Astrocyte (in vitro differentiated cells and primary cell): ENCODE results near the gene SHTN1. TPM values are rescaled to one million over a fixed set of nuclear protein-coding genes. Genes with fewer than 3 reads are reported as not detected.

ENCODE experiments used
- DNase-seq: peaks from one replicate; pipeline ENCODE4 v3.0.0-alpha.2; 2010; ENCODE audit warnings: low read depth
- FAIRE-seq: peaks from 2 replicates; lab custom pipeline; 2011; peaks lifted over from hg19 to GRCh38; lab: Jason Lieb, UNC
- H2AFZ ChIP-seq: 2 replicates; pipeline ENCODE4 v1.6.0; 2012; ENCODE audit warnings: low read depth, low read length, inconsistent platforms
- H3K27ac ChIP-seq: 2 replicates; pipeline ENCODE4 v1.5.1; 2011; ENCODE audit warnings: low read depth, low read length, inconsistent platforms
- H3K27me3 ChIP-seq: 2 replicates; pipeline ENCODE4 v1.6.0; 2011; ENCODE audit warnings: low read length, inconsistent platforms; ENCODE audit not compliant: insufficient read depth
- H3K36me3 ChIP-seq: 2 replicates; pipeline ENCODE4 v1.5.1; 2011; ENCODE audit warnings: low read length, inconsistent platforms; ENCODE audit not compliant: insufficient read depth
- H3K4me1 ChIP-seq: 2 replicates; pipeline ENCODE4 v1.5.1; 2011; ENCODE audit warnings: low read length, inconsistent platforms; ENCODE audit not compliant: insufficient read depth
- H3K4me2 ChIP-seq: 2 replicates; pipeline ENCODE4 v1.6.0; 2012; ENCODE audit warnings: low read length, inconsistent platforms
- H3K4me3 ChIP-seq: 2 replicates; pipeline ENCODE4 v1.5.1; 2011; ENCODE audit warnings: low read depth, mild to moderate bottlenecking, low read length, inconsistent platforms; ENCODE audit not compliant: insufficient read depth
- H3K79me2 ChIP-seq: 2 replicates; pipeline ENCODE4 v1.6.0; 2012; ENCODE audit warnings: mild to moderate bottlenecking, low read length, inconsistent platforms; ENCODE audit not compliant: insufficient read depth
- H3K9ac ChIP-seq: 2 replicates; pipeline ENCODE4 v1.6.0; 2012; ENCODE audit warnings: mild to moderate bottlenecking, low read length, inconsistent platforms
- H3K9me3 ChIP-seq: 2 replicates; pipeline ENCODE4 v1.5.1; 2012; ENCODE audit warnings: low read depth, mild to moderate bottlenecking, low read length, inconsistent platforms; ENCODE audit not compliant: insufficient read depth
- H4K20me1 ChIP-seq: 2 replicates; pipeline ENCODE4 v1.6.0; 2012; ENCODE audit warnings: low read length, inconsistent platforms; ENCODE audit not compliant: insufficient read depth
- H3K27ac Mint-ChIP-seq: one replicate; pipeline ENCODE4 v1.8.0; 2021; ENCODE audit warnings: mild to moderate bottlenecking, mixed read lengths; ENCODE audit not compliant: unreplicated experiment
- H3K27me3 Mint-ChIP-seq: one replicate; pipeline ENCODE4 v1.8.0; 2021; ENCODE audit warnings: low read depth, mixed read lengths; ENCODE audit not compliant: unreplicated experiment
- H3K36me3 Mint-ChIP-seq: one replicate; pipeline ENCODE4 v1.8.0; 2021; ENCODE audit warnings: low read depth, mixed read lengths; ENCODE audit not compliant: unreplicated experiment
- H3K4me1 Mint-ChIP-seq: one replicate; pipeline ENCODE4 v1.8.0; 2021; ENCODE audit warnings: low read depth, mixed read lengths; ENCODE audit not compliant: unreplicated experiment
- H3K4me3 Mint-ChIP-seq: one replicate; pipeline ENCODE4 v1.8.0; 2021; ENCODE audit warnings: mild to moderate bottlenecking, moderate library complexity, mixed read lengths; ENCODE audit not compliant: unreplicated experiment
- H3K9me3 Mint-ChIP-seq: one replicate; pipeline ENCODE4 v1.8.0; 2021; ENCODE audit warnings: mild to moderate bottlenecking, mixed read lengths; ENCODE audit not compliant: unreplicated experiment
- EZH2 ChIP-seq: IDR thresholded peaks from 2 replicates; pipeline ENCODE4 v1.6.1; 2012; ENCODE audit warnings: mild to moderate bottlenecking, low read length, inconsistent platforms; ENCODE audit not compliant: insufficient read depth
- total RNA-seq: library from RNA; stranded (reverse); gene quantifications from 2 replicates; pipeline ENCODE4 v1.2.1, GENCODE V29; 2021
- TF ChIP-seq, protein P1 (sequence below): IDR thresholded peaks from 2 replicates; pipeline ENCODE4 v1.5.1; 2011; ENCODE audit warnings: low read depth, mild to moderate bottlenecking, inconsistent platforms, low read length, moderate library complexity; ENCODE audit not compliant: insufficient read depth

The SHTN1 gene
- total RNA-seq, 1 donor from 2014 or later, result 32.7 TPM

- H3K36me3 ChIP-seq, result no peaks in the 10 kb centered on the region
- no peak overlapping the region for H3K4me3 ChIP-seq
- no peak overlapping the region for H3K9ac ChIP-seq
- peaks cover 33% of the 10 kb centered on the region for H3K4me1 ChIP-seq
- no peaks in the 10 kb centered on the region for H3K27me3 ChIP-seq
- FAIRE-seq (peak; percentile 88), DNase-seq (peak; percentile 86)
- no peaks in the 10 kb centered on the region for H3K36me3 Mint-ChIP-seq
- H3K27me3 Mint-ChIP-seq, result no peaks in the 10 kb centered on the region
- peak overlapping the region; percentile 62 for H3K27ac Mint-ChIP-seq
- peaks cover 38% of the 10 kb centered on the region for H3K4me1 Mint-ChIP-seq
- H4K20me1 ChIP-seq, result peaks cover 6% of the 10 kb centered on the region
- no peaks in the 10 kb centered on the region for H3K9me3 ChIP-seq
- no peak overlapping the region for H3K4me3 Mint-ChIP-seq
- peak overlapping the region; percentile 68 for H3K4me2 ChIP-seq
- peak overlapping the region; percentile 40 for H3K27ac ChIP-seq
- TF ChIP-seq, protein P1, sequence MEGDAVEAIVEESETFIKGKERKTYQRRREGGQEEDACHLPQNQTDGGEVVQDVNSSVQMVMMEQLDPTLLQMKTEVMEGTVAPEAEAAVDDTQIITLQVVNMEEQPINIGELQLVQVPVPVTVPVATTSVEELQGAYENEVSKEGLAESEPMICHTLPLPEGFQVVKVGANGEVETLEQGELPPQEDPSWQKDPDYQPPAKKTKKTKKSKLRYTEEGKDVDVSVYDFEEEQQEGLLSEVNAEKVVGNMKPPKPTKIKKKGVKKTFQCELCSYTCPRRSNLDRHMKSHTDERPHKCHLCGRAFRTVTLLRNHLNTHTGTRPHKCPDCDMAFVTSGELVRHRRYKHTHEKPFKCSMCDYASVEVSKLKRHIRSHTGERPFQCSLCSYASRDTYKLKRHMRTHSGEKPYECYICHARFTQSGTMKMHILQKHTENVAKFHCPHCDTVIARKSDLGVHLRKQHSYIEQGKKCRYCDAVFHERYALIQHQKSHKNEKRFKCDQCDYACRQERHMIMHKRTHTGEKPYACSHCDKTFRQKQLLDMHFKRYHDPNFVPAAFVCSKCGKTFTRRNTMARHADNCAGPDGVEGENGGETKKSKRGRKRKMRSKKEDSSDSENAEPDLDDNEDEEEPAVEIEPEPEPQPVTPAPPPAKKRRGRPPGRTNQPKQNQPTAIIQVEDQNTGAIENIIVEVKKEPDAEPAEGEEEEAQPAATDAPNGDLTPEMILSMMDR, result no peak
- TF ChIP-seq EZH2, result no peak
- no peak overlapping the region for H2AFZ ChIP-seq
- no peaks in the 10 kb centered on the region for H3K9me3 Mint-ChIP-seq
- no peaks in the 10 kb centered on the region for H3K79me2 ChIP-seq
These were observed 116.5 kb downstream of the SHTN1 start for GRCh38 chr10:116888380-116889055.

DNA sequence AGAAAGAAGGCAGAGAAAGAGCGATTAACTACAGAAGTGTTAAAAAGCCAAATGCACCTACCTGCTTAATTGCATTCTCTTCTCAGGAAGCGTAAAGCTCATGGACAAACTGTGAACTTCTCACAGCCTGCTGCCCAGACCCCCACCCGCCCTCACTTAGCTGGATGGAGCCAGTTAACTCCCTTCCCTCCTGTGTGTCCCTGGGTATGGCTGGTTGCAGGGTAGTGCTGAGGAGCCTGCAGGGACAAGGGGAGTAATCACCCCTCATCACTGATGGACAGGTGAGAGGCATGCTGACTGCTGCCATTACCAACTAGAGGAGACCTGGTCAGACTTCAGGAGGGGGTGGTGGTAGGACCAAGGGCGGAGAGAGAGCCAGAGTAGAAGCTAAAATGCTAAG, 118.2 kb downstream of the SHTN1 start:
- peaks cover 30% of the 10 kb centered on the region for H3K4me1 Mint-ChIP-seq

More for the DNA sequence above, 118.2 kb downstream of the SHTN1 start:
- H2AFZ ChIP-seq, result no peak overlapping the region
- DNase-seq (no peak), FAIRE-seq (no peak)
- H3K9me3 ChIP-seq, result no peaks in the 10 kb centered on the region
- H3K4me2 ChIP-seq, result no peak overlapping the region
- H3K9me3 Mint-ChIP-seq, result no peaks in the 10 kb centered on the region
- no peak overlapping the region for H3K27ac Mint-ChIP-seq
- H3K27ac ChIP-seq, result no peak overlapping the region
- no peak overlapping the region for H3K4me3 ChIP-seq
- no peak overlapping the region for H3K4me3 Mint-ChIP-seq
- H3K27me3 Mint-ChIP-seq, result no peaks in the 10 kb centered on the region
- H3K27me3 ChIP-seq, result no peaks in the 10 kb centered on the region
- H3K4me1 ChIP-seq, result peaks cover 29% of the 10 kb centered on the region
- H3K79me2 ChIP-seq, result no peaks in the 10 kb centered on the region
- H3K36me3 ChIP-seq, result no peaks in the 10 kb centered on the region
- no peak overlapping the region for H3K9ac ChIP-seq
- H3K36me3 Mint-ChIP-seq, result no peaks in the 10 kb centered on the region
- peaks cover 6% of the 10 kb centered on the region for H4K20me1 ChIP-seq
- no peak for TF ChIP-seq EZH2
- TF ChIP-seq, protein P1, result no peak
